Small intestine (tissue), 16 donors: ENCODE measurements around the gene MS4A2. TPM values are rescaled to one million over a fixed set of nuclear protein-coding genes. Genes with fewer than 3 reads are reported as not detected.
"Not testable (repeated sequence)": the region's sequence is repeated elsewhere in the genome, so short reads cannot be mapped to it uniquely, and the experiment has no call there.

Source experiments
- DNase-seq, 2 donors: peaks; one replicate each; pipeline versions ENCODE4 v3.0.0 to v3.0.0-alpha.2; 2013
- FAIRE-seq: peaks from 2 replicates; lab custom pipeline; 2012; peaks lifted over from hg19 to GRCh38; lab: Jason Lieb, UNC
- H3K27ac ChIP-seq, 3 donors: one replicate each; pipeline ENCODE4 v1.5.1; 2013; ENCODE audit warnings: low read length in 2 of 3, mild to moderate bottlenecking in 2 of 3, control low read depth in 1 of 3, inconsistent platforms in 1 of 3, low read depth in 1 of 3, moderate library complexity in 1 of 3
- H3K27me3 ChIP-seq, 3 donors: one replicate each; pipeline ENCODE4 v1.6.1; 2013; ENCODE audit warnings: low read length in 3 of 3, inconsistent platforms in 1 of 3; ENCODE audit not compliant: control insufficient read depth in 3 of 3, insufficient read depth in 3 of 3
- H3K36me3 ChIP-seq, 3 donors: one replicate each; pipeline ENCODE4 v1.6.1; 2013; ENCODE audit warnings: low read length in 3 of 3, inconsistent platforms in 1 of 3, low read depth in 1 of 3, mild to moderate bottlenecking in 1 of 3, moderate library complexity in 1 of 3; ENCODE audit not compliant: control insufficient read depth in 3 of 3, insufficient read depth in 2 of 3
- H3K4me1 ChIP-seq, 3 donors: one replicate each; pipeline ENCODE4 v1.6.1; 2013; ENCODE audit warnings: low read length in 2 of 3, inconsistent platforms in 1 of 3, low read depth in 1 of 3, mild to moderate bottlenecking in 1 of 3, moderate library complexity in 1 of 3; ENCODE audit not compliant: control insufficient read depth in 3 of 3, insufficient read depth in 2 of 3
- H3K4me3 ChIP-seq, 3 donors: one replicate each; pipeline ENCODE4 v1.5.1; 2013; ENCODE audit warnings: low read length in 3 of 3, control low read depth in 1 of 3, inconsistent platforms in 1 of 3, low read depth in 1 of 3, mild to moderate bottlenecking in 1 of 3, moderate library complexity in 1 of 3
- H3K9me3 ChIP-seq, 2 donors: one replicate each; pipeline ENCODE4 v1.6.1; 2013; ENCODE audit warnings: low read depth in 1 of 2, low read length in 1 of 2; ENCODE audit not compliant: control insufficient read depth in 2 of 2, insufficient read depth in 1 of 2
- WGBS, 3 donors: extraction: QIAGEN DNeasy Blood & Tissue Kit; methylation state at CpG; one replicate each; pipeline ENCODE4 v1.1.7; 2013; 5-methylcytosine and 5-hydroxymethylcytosine counted together
- long read RNA-seq, 10 donors: transcript quantifications; one replicate each; lab custom pipeline, GENCODE V29; 2026
- polyA plus RNA-seq, 4 donors: library from polyadenylated mRNA; stranded (reverse) in 3 of 4; unstranded in 1 of 4; fragments of 200-250 nt in 3 of 4; fragments of 120-200 nt in 1 of 4; gene quantifications; one replicate each; pipeline versions ENCODE4 v1.2.1 to v1.2.3, GENCODE V29; 2013
- donor health status: healthy with polysubstance abuse.
- donor health status: control.
- donor health status: control.
- donor health status: Bipolar disorder and iron deficiency.
- donor health status: healthy.

The MS4A2 gene
- under 1 TPM in 3 of 4 donors, not detected in 1; 0.01 to 0.81 (median 0.45) TPM for polyA plus RNA-seq
- long read RNA-seq, donor 1, result 0 reads
- long read RNA-seq, donor 2, result 0 reads
- long read RNA-seq, donor 3, result 0 reads
- long read RNA-seq, donor 4, result 0 reads
- long read RNA-seq, donor 5, result 0 reads
- long read RNA-seq, donor 6, result 0 reads
- long read RNA-seq, donor 7, result 0 reads
- long read RNA-seq, donor 8, result 0 reads
- long read RNA-seq, donor 9, result 0 reads
- long read RNA-seq, donor 10, result 0 reads

- Histone ChIP-seq H3K4me3 (no peak within 1 kb of the TSS), H3K36me3 (no peaks in the 10 kb centered on the region), H3K27ac (no peak within 1 kb of the TSS), H3K27me3 (no peaks in the 10 kb centered on the region), H3K9me3 (no peaks in the 10 kb centered on the region), H3K4me1 (no peaks in the 10 kb centered on the region)
- WGBS, 3 donors, result 71 to 85% (median 81%) methylated on average over 1 of the region's 1 CpG
- FAIRE-seq (no peak), DNase-seq (no peak)
Observed at GRCh38 chr11:60088364-60088763, at the start of gene MS4A2. MS4A2 (plus strand) TSS chr11:60088664; CDS start chr11:60088766, 102 bp downstream.

GRCh38 chr11:60040109-60040508 is 48.4 kb upstream of the MS4A2 start, which contains the start of gene OOSP2:
OOSP2 (plus strand) TSS chr11:60040409; CDS start chr11:60040460, 51 bp downstream.
- Histone ChIP-seq H3K4me3 (no peak within 1 kb of the TSS), H3K9me3 (no peaks in the 10 kb centered on the region), H3K27ac (no peak within 1 kb of the TSS), H3K36me3 (no peaks in the 10 kb centered on the region), H3K4me1 (no peaks in the 10 kb centered on the region), H3K27me3 (no peaks in the 10 kb centered on the region)
- 87 to 93% (median 91%) methylated on average over 8 of the region's 8 CpGs for WGBS, 3 donors
- no peak for FAIRE-seq
- DNase-seq, result no peak

DNA sequence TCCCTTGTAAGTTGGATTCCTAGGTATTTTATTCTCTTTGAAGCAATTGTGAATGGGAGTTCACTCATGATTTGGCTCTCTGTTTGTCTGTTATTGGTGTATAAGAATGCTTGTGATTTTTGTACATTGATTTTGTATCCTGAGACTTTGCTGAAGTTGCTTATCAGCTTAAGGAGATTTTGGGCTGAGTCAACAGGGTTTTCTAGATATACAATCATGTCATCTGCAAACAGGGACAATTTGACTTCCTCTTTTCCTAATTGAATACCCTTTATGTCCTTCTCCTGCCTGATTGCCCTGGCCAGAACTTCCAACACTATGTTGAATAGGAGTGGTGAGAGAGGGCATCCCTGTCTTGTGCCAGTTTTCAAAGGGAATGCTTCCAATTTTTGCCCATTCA is 38.0 kb upstream of the MS4A2 start:
- not testable (repeated sequence) for H3K4me3 ChIP-seq, H3K27me3 ChIP-seq, H3K36me3 ChIP-seq, H3K27ac ChIP-seq, H3K9me3 ChIP-seq, DNase-seq, H3K4me1 ChIP-seq, FAIRE-seq

- FAIRE-seq, result not testable (repeated sequence)
Observed at GRCh38 chr11:60050839-60051238, 37.6 kb upstream of the MS4A2 start.

DNA sequence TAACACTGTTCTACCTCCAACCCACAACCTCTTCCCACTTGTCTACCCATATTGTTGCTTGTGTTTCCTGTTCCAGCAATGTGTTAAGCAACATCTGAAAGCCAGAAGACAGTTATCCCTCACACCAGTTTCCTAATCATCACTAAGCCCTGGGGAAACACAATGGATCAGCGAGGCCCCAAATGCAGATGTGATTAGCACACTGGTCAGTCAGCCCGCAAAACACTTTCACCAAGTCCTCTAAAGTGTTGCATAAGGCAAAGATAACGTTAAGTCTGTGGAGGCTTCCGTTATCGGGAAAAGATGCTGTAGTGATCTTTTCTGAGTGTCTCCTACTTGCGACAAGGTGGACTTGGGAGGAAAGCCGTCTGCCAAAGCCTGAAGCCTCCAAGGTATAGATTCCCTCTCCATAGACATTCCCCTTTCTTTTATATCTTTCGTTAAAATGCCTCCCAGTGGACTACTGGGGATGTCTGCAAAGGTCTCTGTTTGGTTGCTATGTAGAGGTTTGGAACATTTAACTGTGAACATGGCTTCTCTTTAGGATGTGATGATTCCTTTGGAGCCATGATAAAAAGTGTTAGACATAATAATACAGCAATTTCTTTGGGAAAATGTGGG is 32.0 kb upstream of the MS4A2 start, which contains the start of gene MS4A3:
TSS of gene MS4A3 (plus strand) at position 317 of the 621 bp plus-strand sequence. CDS start 4,496 bp downstream, outside the sequence.
- Histone ChIP-seq H3K27me3 (no peaks in the 10 kb centered on the region), H3K4me1 (no peaks in the 10 kb centered on the region), H3K36me3 (no peaks in the 10 kb centered on the region), H3K27ac (no peak within 1 kb of the TSS), H3K4me3 (no peak within 1 kb of the TSS), H3K9me3 (no peaks in the 10 kb centered on the region)
- DNase-seq (no peak), FAIRE-seq (no peak)
- WGBS, 3 donors, result 77 to 80% (median 79%) methylated on average over 8 of the region's 8 CpGs

More at GRCh38 chr11:60050839-60051238, 37.6 kb upstream of the MS4A2 start:
- not testable (repeated sequence) for H3K4me1 ChIP-seq, H3K4me3 ChIP-seq, DNase-seq, H3K27ac ChIP-seq, H3K36me3 ChIP-seq, H3K27me3 ChIP-seq, H3K9me3 ChIP-seq
- WGBS, 3 donors, result 48 to 82% (median 65%) methylated on average over 3 of the region's 3 CpGs

GRCh38 chr11:60059052-60059451 is 29.4 kb upstream of the MS4A2 start:
- Histone ChIP-seq H3K27me3 (no peaks in the 10 kb centered on the region), H3K27ac (no peak overlapping the region), H3K9me3 (no peaks in the 10 kb centered on the region), H3K4me1 (no peaks in the 10 kb centered on the region), H3K4me3 (no peak overlapping the region), H3K36me3 (no peaks in the 10 kb centered on the region)
- FAIRE-seq, result no peak
- DNase-seq, result no peak
- WGBS, 3 donors, result 66 to 75% (median 68%) methylated on average over 3 of the region's 3 CpGs

DNA sequence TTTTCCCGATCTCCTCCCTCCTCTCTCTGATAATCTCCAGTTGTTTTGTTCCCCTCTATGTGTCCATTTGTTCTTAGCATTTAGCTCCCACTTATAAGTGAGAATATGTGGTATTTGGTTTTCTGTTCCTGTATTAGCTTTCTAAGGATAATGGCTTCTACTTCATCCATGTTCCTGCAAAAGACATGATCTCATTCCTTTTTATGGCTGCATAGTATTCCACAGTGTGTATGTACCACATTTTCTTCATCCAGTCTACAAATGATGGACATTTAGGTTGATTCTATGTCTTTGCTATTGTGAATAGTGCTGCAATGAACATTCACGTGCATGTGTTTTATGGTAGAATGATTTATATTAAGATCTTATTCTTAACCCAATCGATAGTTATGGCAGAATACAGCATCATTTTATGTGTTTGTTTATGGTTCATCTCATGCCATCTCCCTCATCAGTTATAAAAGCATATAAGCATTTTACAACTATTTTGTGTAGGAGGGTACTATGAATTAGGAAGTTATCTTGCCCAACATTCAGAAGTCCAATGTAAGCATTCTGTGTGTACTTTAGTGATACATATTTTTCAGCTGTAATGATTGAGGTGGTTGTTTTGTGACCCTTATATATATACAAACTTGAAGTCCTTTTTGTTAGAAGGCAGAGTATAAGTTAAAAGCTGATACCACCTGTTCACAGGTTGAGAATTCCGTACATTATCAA is 28.8 kb upstream of the MS4A2 start:
- Histone ChIP-seq H3K27ac (no peak overlapping the region), H3K4me3 (no peak overlapping the region), H3K27me3 (no peaks in the 10 kb centered on the region), H3K9me3 (no peaks in the 10 kb centered on the region), H3K4me1 (no peaks in the 10 kb centered on the region), H3K36me3 (no peaks in the 10 kb centered on the region)
- 93 to 96% (median 96%) methylated on average over 4 of the region's 4 CpGs for WGBS, 3 donors
- FAIRE-seq (no peak), DNase-seq (no peak)

GRCh38 chr11:60064111-60064510 is 24.4 kb upstream of the MS4A2 start:
- H3K27me3 ChIP-seq, result no peaks in the 10 kb centered on the region
- H3K4me1 ChIP-seq, result no peaks in the 10 kb centered on the region
- H3K4me3 ChIP-seq, result no peak overlapping the region
- no peaks in the 10 kb centered on the region for H3K9me3 ChIP-seq
- no peak overlapping the region for H3K27ac ChIP-seq
- no peak for DNase-seq
- 73 to 87% (median 77%) methylated on average over 1 of the region's 1 CpG for WGBS, 3 donors
- no peak for FAIRE-seq
- no peaks in the 10 kb centered on the region for H3K36me3 ChIP-seq
